ENCODE measurements around the gene RAPGEF3. TPM values are rescaled to one million over a fixed set of nuclear protein-coding genes. Genes with fewer than 3 reads are reported as not detected.

RAPGEF3 gene
- total RNA-seq, 1 donor from 2014 or later, result 0.58 TPM

GRCh38 chr12:47711448-47711847 is 47.2 kb downstream of the RAPGEF3 start:
- H3K4me1 Mint-ChIP-seq, result peaks cover 10% of the 10 kb centered on the region
- Histone ChIP-seq H3K4me3 (no peak overlapping the region), H3K79me2 (ENCODE audit: low read depth) (peaks cover 2% of the 10 kb centered on the region), H3K9me3 (ENCODE audit: low read depth) (no peaks in the 10 kb centered on the region), H3K4me1 (peaks cover 2% of the 10 kb centered on the region), H4K20me1 (ENCODE audit: low read depth) (no peaks in the 10 kb centered on the region), H2AFZ (replicated peaks) (no peak overlapping the region), H3F3A (ENCODE audit: low read depth) (no peaks in the 10 kb centered on the region), H3K9ac (no peak overlapping the region), H3K27ac (no peak overlapping the region), H3K36me3 (no peaks in the 10 kb centered on the region), H3K27me3 (no peaks in the 10 kb centered on the region), H3K4me2 (no peak overlapping the region)
- H3K27ac Mint-ChIP-seq, result no peak overlapping the region
- no peak for TF ChIP-seq EZH2 (IDR thresholded peaks at IDR 0.05)
- TF ChIP-seq CTCF (IDR thresholded peaks at IDR 0.05), result no peak
- TF ChIP-seq EZH2phosphoT487 (IDR thresholded peaks at IDR 0.05), result no peak
- H3K27me3 Mint-ChIP-seq (ENCODE audit: insufficient read depth, low read depth), result no peaks in the 10 kb centered on the region
- H3K36me3 Mint-ChIP-seq, result no peaks in the 10 kb centered on the region
- no peak overlapping the region for H3K4me3 Mint-ChIP-seq
- no peaks in the 10 kb centered on the region for H3K9me3 Mint-ChIP-seq
- DNase-seq (ENCODE audit: low spot score), result no peak

GRCh38 chr12:47710278-47710677 is 48.4 kb downstream of the RAPGEF3 start:
- Mint-ChIP-seq H3K4me1 (peaks cover 14% of the 10 kb centered on the region), H3K27ac (no peak overlapping the region), H3K4me3 (no peak overlapping the region), H3K9me3 (no peaks in the 10 kb centered on the region), H3K36me3 (no peaks in the 10 kb centered on the region), H3K27me3 (ENCODE audit: insufficient read depth, low read depth) (no peaks in the 10 kb centered on the region)
- Histone ChIP-seq H3K79me2 (ENCODE audit: low read depth) (peaks cover 9% of the 10 kb centered on the region), H3K27ac (no peak overlapping the region), H3K4me2 (no peak overlapping the region), H4K20me1 (ENCODE audit: low read depth) (no peaks in the 10 kb centered on the region), H3K9me3 (ENCODE audit: low read depth) (no peaks in the 10 kb centered on the region), H3K9ac (no peak overlapping the region), H2AFZ (replicated peaks) (no peak overlapping the region), H3F3A (ENCODE audit: low read depth) (peaks cover 2% of the 10 kb centered on the region), H3K27me3 (no peaks in the 10 kb centered on the region), H3K36me3 (no peaks in the 10 kb centered on the region), H3K4me1 (peaks cover 4% of the 10 kb centered on the region), H3K4me3 (no peak overlapping the region)
- no peak for TF ChIP-seq EZH2phosphoT487 (IDR thresholded peaks at IDR 0.05)
- TF ChIP-seq CTCF (IDR thresholded peaks at IDR 0.05), result no peak
- TF ChIP-seq EZH2 (IDR thresholded peaks at IDR 0.05), result no peak
- DNase-seq (ENCODE audit: low spot score), result no peak

GRCh38 chr12:47709671-47710070 is 49.0 kb downstream of the RAPGEF3 start:
- no peaks in the 10 kb centered on the region for H3K27me3 Mint-ChIP-seq (ENCODE audit: insufficient read depth, low read depth)
- H3F3A ChIP-seq (ENCODE audit: low read depth), result peaks cover 4% of the 10 kb centered on the region
- no peak overlapping the region for H3K27ac Mint-ChIP-seq
- H3K36me3 ChIP-seq, result no peaks in the 10 kb centered on the region
- H3K4me1 Mint-ChIP-seq, result peaks cover 15% of the 10 kb centered on the region
- no peak overlapping the region for H3K4me3 ChIP-seq
- no peak for DNase-seq (ENCODE audit: low spot score)
- TF ChIP-seq EZH2 (IDR thresholded peaks at IDR 0.05), result no peak
- no peak for TF ChIP-seq EZH2phosphoT487 (IDR thresholded peaks at IDR 0.05)
- no peak for TF ChIP-seq CTCF (IDR thresholded peaks at IDR 0.05)
- no peaks in the 10 kb centered on the region for H3K36me3 Mint-ChIP-seq
- no peak overlapping the region for H3K4me2 ChIP-seq
- peaks cover 4% of the 10 kb centered on the region for H3K4me1 ChIP-seq
- H3K79me2 ChIP-seq (ENCODE audit: low read depth), result peaks cover 15% of the 10 kb centered on the region
- no peaks in the 10 kb centered on the region for H3K9me3 Mint-ChIP-seq
- no peak overlapping the region for H3K27ac ChIP-seq
- H3K4me3 Mint-ChIP-seq, result no peak overlapping the region
- H2AFZ ChIP-seq (replicated peaks), result no peak overlapping the region
- no peaks in the 10 kb centered on the region for H3K27me3 ChIP-seq
- no peak overlapping the region for H3K9ac ChIP-seq
- H4K20me1 ChIP-seq (ENCODE audit: low read depth), result no peaks in the 10 kb centered on the region
- H3K9me3 ChIP-seq (ENCODE audit: low read depth), result no peaks in the 10 kb centered on the region
